ENCODE results near the gene GCH1.

DNA sequence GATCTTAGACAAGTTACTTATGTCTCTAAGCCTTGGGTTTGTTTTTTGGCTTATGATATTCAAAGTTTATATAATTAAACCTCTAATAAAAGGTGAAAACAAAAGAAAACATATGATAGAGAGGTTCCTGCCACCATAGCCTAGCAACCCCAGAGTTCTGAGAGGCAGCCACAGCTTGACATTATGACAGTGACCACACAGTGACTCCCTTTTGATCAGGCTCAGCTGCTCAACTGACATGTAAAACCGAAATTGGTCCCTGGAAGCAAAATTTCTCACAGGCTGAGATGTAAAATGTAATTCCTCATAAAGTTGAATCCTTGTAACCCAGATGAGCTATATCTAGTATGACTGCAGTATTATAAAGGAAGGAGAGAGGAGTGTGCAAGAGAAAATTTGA, 108.5 kb downstream of the GCH1 start:
- TF ChIP-seq POLR2A (IDR thresholded peaks at IDR 0.05; ENCODE audit: low read depth, low read length) (no peak), POLR2AphosphoS5 (IDR thresholded peaks at IDR 0.05; ENCODE audit: low read depth, low read length) (no peak)

Data from GM12891 (cell line).